H1 (cell line): ENCODE results near the gene TDG. TPM values are rescaled to one million over a fixed set of nuclear protein-coding genes. Genes with fewer than 3 reads are reported as not detected.

Experiments used
- CTCF ChIA-PET: fragments of 300-600 bp; sonication (Branson Sonifier 250); formaldehyde crosslinking; loops from one replicate; lab custom pipeline; 2021; ENCODE audit not compliant: partially characterized antibody; lab: Charles Lee
- POLR2A ChIA-PET: fragments of 300-600 bp; sonication (Branson Sonifier 250); formaldehyde crosslinking; loops from one replicate; lab custom pipeline; 2021; ENCODE audit warnings: inconsistent platforms; ENCODE audit not compliant: partially characterized antibody; lab: Charles Lee
- DNase-seq, 2 experiments: peaks; one replicate each; pipeline versions ENCODE4 v3.0.0 to v3.0.0-alpha.2; 2010 to 2022; ENCODE audit warnings: low spot score in 2 of 2, low read depth in 1 of 2, mixed read lengths in 1 of 2
- FAIRE-seq: peaks from 2 replicates; lab custom pipeline; 2011; peaks lifted over from hg19 to GRCh38; lab: Jason Lieb, UNC
- H2AFZ ChIP-seq: 2 replicates; pipeline ENCODE4 v1.8.1; 2012; ENCODE audit warnings: low read length, inconsistent platforms
- H2AK5ac ChIP-seq: 2 replicates; pipeline ENCODE4 v1.6.1; 2013; ENCODE audit warnings: low read depth, low read length
- H2BK120ac ChIP-seq: replicated peaks from 2 replicates; pipeline ENCODE3; 2013; ENCODE audit warnings: low read depth, low read length, inconsistent platforms
- H2BK12ac ChIP-seq: 2 replicates; pipeline ENCODE4 v1.6.1; 2013; ENCODE audit warnings: low read depth, low read length
- H2BK15ac ChIP-seq: 2 replicates; pipeline ENCODE4 v1.6.1; 2013; ENCODE audit warnings: low read length
- H2BK20ac ChIP-seq: 2 replicates; pipeline ENCODE4 v1.6.1; 2013; ENCODE audit warnings: low read length
- H2BK5ac ChIP-seq: 2 replicates; pipeline ENCODE4 v1.6.1; 2013; ENCODE audit warnings: low read depth, low read length
- H3K14ac ChIP-seq: 2 replicates; pipeline ENCODE4 v1.6.1; 2013; ENCODE audit warnings: inconsistent platforms; ENCODE audit not compliant: insufficient read length
- H3K18ac ChIP-seq: 2 replicates; pipeline ENCODE4 v1.6.1; 2013; ENCODE audit warnings: low read length; ENCODE audit errors: extremely low read depth
- H3K23ac ChIP-seq: 2 replicates; pipeline ENCODE4 v1.6.1; 2013; ENCODE audit warnings: inconsistent platforms; ENCODE audit not compliant: insufficient read length
- H3K23me2 ChIP-seq: 2 replicates; pipeline ENCODE4 v1.6.1; 2013; ENCODE audit warnings: low read depth, low read length
- H3K27ac ChIP-seq: 2 replicates; pipeline ENCODE4 v1.6.1; 2011; ENCODE audit warnings: low read depth, low read length, inconsistent platforms
- H3K27me3 ChIP-seq, 4 experiments: replicated peaks in 1 of 4; 1 replicate in 1 of 4; 2 replicates in 3 of 4; pipeline versions ENCODE4 v1.6.1 to v1.8.1; 2011 to 2013; ENCODE audit warnings: low read length in 3 of 4, mild to moderate bottlenecking in 3 of 4, inconsistent platforms in 2 of 4, mixed read lengths in 2 of 4, moderate library complexity in 1 of 4; ENCODE audit not compliant: control insufficient read depth in 3 of 4, insufficient read depth in 3 of 4; ENCODE audit errors: extremely low read depth in 1 of 4
- H3K36me3 ChIP-seq, 4 experiments: 2 replicates each; pipeline versions ENCODE4 v1.6.1 to v1.8.1; 2011 to 2013; ENCODE audit warnings: mild to moderate bottlenecking in 4 of 4, low read length in 3 of 4, moderate library complexity in 2 of 4, control low read depth in 1 of 4, inconsistent platforms in 1 of 4; ENCODE audit not compliant: insufficient read depth in 4 of 4, control insufficient read depth in 2 of 4
- H3K4ac ChIP-seq: replicated peaks from 2 replicates; pipeline ENCODE3; 2013; ENCODE audit warnings: low read length, low read depth, mixed read lengths, inconsistent platforms; ENCODE audit not compliant: insufficient read length
- H3K4me1 ChIP-seq, 4 experiments: replicated peaks in 1 of 4; 1 replicate in 1 of 4; 2 replicates in 3 of 4; pipeline versions ENCODE4 v1.6.1 to v1.8.1; 2011 to 2013; ENCODE audit warnings: low read length in 3 of 4, inconsistent platforms in 2 of 4, mixed read lengths in 1 of 4; ENCODE audit not compliant: insufficient read depth in 4 of 4, control insufficient read depth in 3 of 4
- H3K4me2 ChIP-seq, 2 experiments: 2 replicates each; pipeline versions ENCODE4 v1.6.1 to v1.8.1; 2011 to 2013; ENCODE audit warnings: low read depth in 2 of 2, low read length in 2 of 2, control low read depth in 1 of 2, inconsistent platforms in 1 of 2, mild to moderate bottlenecking in 1 of 2; ENCODE audit not compliant: insufficient read depth in 1 of 2
- H3K4me3 ChIP-seq, 4 experiments: fragments of 200-600, 300-600 bp in 1 of 4; sonication (generic), shearing (Covaris generic), sonication (Bioruptor Twin) in 1 of 4; 2 replicates each; pipeline versions ENCODE4 v1.5.1 to v1.8.1; 2011 to 2016; ENCODE audit warnings: low read length in 4 of 4, low read depth in 3 of 4, control low read depth in 2 of 4, inconsistent platforms in 2 of 4, mild to moderate bottlenecking in 2 of 4, mixed read lengths in 1 of 4, moderate library complexity in 1 of 4; ENCODE audit not compliant: insufficient read depth in 2 of 4; ENCODE audit errors: extremely low read depth in 1 of 4
- H3K56ac ChIP-seq: replicated peaks from 2 replicates; pipeline ENCODE3; 2013; ENCODE audit warnings: low read depth, mild to moderate bottlenecking, mixed read lengths, low read length, inconsistent platforms; ENCODE audit not compliant: insufficient read length
- H3K79me1 ChIP-seq: 2 replicates; pipeline ENCODE4 v1.6.1; 2013; ENCODE audit warnings: low read depth, low read length, control low read depth
- H3K79me2 ChIP-seq, 2 experiments: 2 replicates each; pipeline versions ENCODE4 v1.6.1 to v1.8.1; 2012 to 2013; ENCODE audit warnings: low read length in 2 of 2, mild to moderate bottlenecking in 2 of 2, inconsistent platforms in 1 of 2; ENCODE audit not compliant: insufficient read depth in 2 of 2, control insufficient read depth in 1 of 2
- H3K9ac ChIP-seq, 4 experiments: replicated peaks in 1 of 4; 1 replicate in 1 of 4; 2 replicates in 3 of 4; pipeline versions ENCODE4 v1.6.1 to v1.8.1; 2011 to 2013; ENCODE audit warnings: low read depth in 3 of 4, low read length in 3 of 4, control low read depth in 2 of 4, mild to moderate bottlenecking in 2 of 4, moderate library complexity in 2 of 4, inconsistent platforms in 1 of 4; ENCODE audit errors: extremely low read depth in 1 of 4
- H3K9me3 ChIP-seq, 2 experiments: 2 replicates each; pipeline versions ENCODE4 v1.6.1 to v1.8.1; 2012 to 2013; ENCODE audit warnings: mild to moderate bottlenecking in 2 of 2, moderate library complexity in 2 of 2, control low read depth in 1 of 2, inconsistent platforms in 1 of 2, low read depth in 1 of 2, low read length in 1 of 2, mixed read lengths in 1 of 2; ENCODE audit not compliant: insufficient read depth in 2 of 2
- H4K20me1 ChIP-seq, 2 experiments: replicated peaks in 1 of 2; 2 replicates each; pipeline versions ENCODE3 to v1.8.1; 2011 to 2013; ENCODE audit warnings: inconsistent platforms in 2 of 2, low read length in 2 of 2, mild to moderate bottlenecking in 1 of 2; ENCODE audit not compliant: insufficient read depth in 2 of 2, control insufficient read depth in 1 of 2
- H4K5ac ChIP-seq: 2 replicates; pipeline ENCODE4 v1.6.1; 2013; ENCODE audit warnings: low read length, low read depth, mixed read lengths, inconsistent platforms; ENCODE audit not compliant: insufficient read length
- H4K8ac ChIP-seq: 2 replicates; pipeline ENCODE4 v1.8.0; 2013; ENCODE audit warnings: mild to moderate bottlenecking, moderate library complexity, low read length, inconsistent platforms; ENCODE audit not compliant: insufficient read depth; ENCODE audit errors: extremely low read depth
- H4K91ac ChIP-seq: replicated peaks from 2 replicates; pipeline ENCODE3; 2013; ENCODE audit warnings: low read length, mixed read lengths, inconsistent platforms; ENCODE audit not compliant: insufficient read length
- ASH2L ChIP-seq: fragments of 200-600, 300-600 bp; sonication (generic); IDR thresholded peaks from one replicate; pipeline ENCODE4 v1.7.1; 2017; ENCODE audit warnings: low read length
- CREB1 ChIP-seq: IDR thresholded peaks from 2 replicates; pipeline ENCODE4 v1.6.1; 2012; ENCODE audit warnings: inconsistent platforms
- HDAC2 ChIP-seq, 2 experiments: fragments of 300-600 bp in 1 of 2; sonication (generic) in 1 of 2; IDR thresholded peaks; 2 replicates each; pipeline ENCODE4 v1.6.1; 2011 to 2012; ENCODE audit warnings: low read depth in 2 of 2, low read length in 2 of 2, mild to moderate bottlenecking in 2 of 2, moderate library complexity in 2 of 2, borderline replicate concordance in 1 of 2, inconsistent platforms in 1 of 2
- WGBS, 2 experiments: shearing (Covaris generic) in 1 of 2; methylation state at CpG; one replicate each; pipeline versions ENCODE4 v1.1.6 to v1.1.7; 2013 to 2015; ENCODE audit warnings: low lambda C conversion rate in 2 of 2, mixed read lengths in 2 of 2, inconsistent platforms in 1 of 2, low coverage in 1 of 2, missing lambda C conversion rate in 1 of 2; ENCODE audit not compliant: insufficient replicate concordance in 2 of 2, insufficient coverage in 1 of 2, insufficient read length in 1 of 2; ENCODE audit errors: extremely low coverage in 1 of 2, missing lambda C conversion rate in 1 of 2; 5-methylcytosine and 5-hydroxymethylcytosine counted together
- polyA plus RNA-seq, 7 experiments: library from polyadenylated mRNA; depleted of rRNA in 3 of 7; stranded (reverse) in 5 of 7; unstranded in 2 of 7; fragments of >200 nt in 5 of 7; fragments of 200-250 nt in 2 of 7; gene quantifications; 1 replicate in 5 of 7; 2 replicates in 1 of 7; 4 replicates in 1 of 7; pipeline versions ENCODE4 v1.2.1 to v1.2.3, GENCODE V29; 2011 to 2013; ENCODE audit warnings: missing spikeins in 2 of 7, mixed read lengths in 2 of 7
- total RNA-seq: library from RNA; stranded (reverse); fragmentation: NEBNext Ultra II Directional; extraction: Animal tissue kit (Norgen Biotek cat#: 25700); gene quantifications from 2 replicates; pipeline ENCODE4 v1.2.1, GENCODE V29; 2021

TDG gene
- total and polyA plus RNA-seq, 2 of the 8 experiments (the other 6 are each of a cell fraction or from before 2014, with no cell fraction given) = 22.7 to 47.8 TPM

DNA sequence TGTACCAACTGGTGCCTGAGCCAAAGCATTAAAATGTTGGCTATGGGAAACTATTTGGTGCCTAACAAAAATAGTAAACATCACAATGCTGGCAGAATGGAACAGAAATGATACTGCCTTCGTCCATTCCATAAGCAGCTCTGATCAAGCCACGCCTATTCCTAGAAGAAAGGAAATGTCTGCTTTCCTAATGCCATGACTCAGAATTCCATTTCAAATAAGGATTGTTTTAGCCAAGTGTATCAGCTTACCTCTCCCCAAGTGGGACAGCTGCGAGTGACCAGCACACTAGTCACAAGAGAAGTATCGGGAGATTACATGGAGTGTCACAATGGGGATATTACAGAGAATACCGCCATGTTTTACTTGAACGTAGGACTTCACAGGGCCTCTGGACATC is 45.6 kb downstream of the TDG start:
- Histone ChIP-seq H3K36me3 (no peaks in the 10 kb centered on the region), H2AK5ac (no peak overlapping the region), H3K4ac (no peak overlapping the region), H2BK20ac (no peak overlapping the region), H3K9ac (no peak overlapping the region), H3K23me2 (no peaks in the 10 kb centered on the region), H2BK15ac (no peak overlapping the region), H3K14ac (no peak overlapping the region), H3K27me3 (no peaks in the 10 kb centered on the region), H4K20me1 (no peaks in the 10 kb centered on the region), H3K4me3 (no peak overlapping the region), H2BK5ac (no peak overlapping the region), H4K5ac (no peak overlapping the region), H3K18ac (no peak overlapping the region), H3K9me3 (0 out of 4 replicates have a peak, but pooled peaks cover 0 to 3% of the 10 kb centered on the region in 2 experiments), H2BK120ac (no peak overlapping the region), H3K27ac (no peak overlapping the region), H3K56ac (no peak overlapping the region), H2BK12ac (no peak overlapping the region), H3K79me1 (no peaks in the 10 kb centered on the region), H2AFZ (no peak overlapping the region), H3K79me2 (no peaks in the 10 kb centered on the region), H3K4me1 (no peaks in the 10 kb centered on the region), H4K8ac (no peak overlapping the region), H4K91ac (no peak overlapping the region), H3K23ac (no peak overlapping the region), H3K4me2 (no peak overlapping the region)
- CTCF ChIA-PET = no interaction called here
- POLR2A ChIA-PET = interaction anchor here (0.9 kb wide), 1 partner anchor 18 kb away, joined by 3 read pairs; no protein-coding TSS in a partner anchor
- FAIRE-seq (no peak), DNase-seq (no peak)
- 80% methylated on average over 6 of the region's 6 CpGs; no CpG with 5 or more reads in 1 of the 2 experiments for WGBS, 2 experiments
- no peak for TF ChIP-seq HDAC2 (IDR thresholded peaks at IDR 0.05; ENCODE audit: borderline replicate concordance in 1 of 2, low read depth in 2 of 2, low read length in 2 of 2)
- TF ChIP-seq ASH2L = no peak
- TF ChIP-seq CREB1 = no peak
